ENCODE data around the gene DOK5. TPM values are rescaled to one million over a fixed set of nuclear protein-coding genes. Genes with fewer than 3 reads are reported as not detected.

Gene DOK5
- total and polyA plus RNA-seq, 9 donors, result 0.24 to 38.3 (median 2.4) TPM; not detected in 1

DNA sequence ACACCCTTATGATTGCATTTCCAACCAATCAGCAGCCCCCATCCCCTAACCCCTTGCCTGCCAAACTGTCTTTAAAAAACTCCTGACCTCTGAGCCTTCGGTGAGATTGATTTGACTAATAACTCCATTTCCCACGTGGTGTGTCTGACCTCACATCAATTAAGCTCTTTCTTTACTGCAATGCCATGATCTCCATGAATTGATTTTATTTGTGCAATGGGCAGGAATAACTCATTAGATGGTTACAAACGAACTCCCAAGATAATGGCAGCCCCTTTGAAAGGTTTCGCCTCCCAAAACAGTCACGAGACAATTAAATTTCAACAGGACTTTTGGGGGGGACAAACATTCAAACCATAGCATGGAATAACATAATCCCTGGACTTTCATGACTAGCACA, 161.2 kb downstream of the DOK5 start:
- Histone ChIP-seq H3K36me3 (no peaks in the 10 kb centered on the region), H3K27me3 (no peaks in the 10 kb centered on the region), H3K9me3 (no peaks in the 10 kb centered on the region), H3K27ac (no peak overlapping the region), H3K4me1 (ENCODE audit: insufficient read depth) (no peaks in the 10 kb centered on the region), H3K4me3 (no peak overlapping the region)
- WGBS, 3 donors, result 72 to 74% (median 74%) methylated on average over 5 of the region's 5 CpGs
- no peak for DNase-seq
- intact Hi-C loops (cut with DNase I), result no loop called here
- TF ChIP-seq CTCF (IDR thresholded peaks at IDR 0.05), result no peak
- TF ChIP-seq EP300 (IDR thresholded peaks at IDR 0.05), result no peak
- no peak for TF ChIP-seq POLR2A (IDR thresholded peaks at IDR 0.05)

- DNase-seq, result no peak
- Histone ChIP-seq H3K4me1 (ENCODE audit: insufficient read depth) (no peaks in the 10 kb centered on the region), H3K36me3 (no peaks in the 10 kb centered on the region), H3K27ac (no peak overlapping the region), H3K27me3 (no peaks in the 10 kb centered on the region), H3K4me3 (no peak overlapping the region), H3K9me3 (no peaks in the 10 kb centered on the region)
- intact Hi-C loops (cut with DNase I), result no loop called here
- 86 to 90% (median 87%) methylated on average over 8 of the region's 8 CpGs for WGBS, 3 donors
- TF ChIP-seq CTCF (IDR thresholded peaks at IDR 0.05) (no peak), POLR2A (IDR thresholded peaks at IDR 0.05) (no peak), EP300 (IDR thresholded peaks at IDR 0.05) (no peak)
Measured at GRCh38 chr20:54639941-54640340, 164.5 kb downstream of the DOK5 start.

- Histone ChIP-seq H3K4me1 (ENCODE audit: insufficient read depth) (no peaks in the 10 kb centered on the region), H3K9me3 (no peaks in the 10 kb centered on the region), H3K27me3 (no peaks in the 10 kb centered on the region), H3K27ac (no peak overlapping the region), H3K4me3 (no peak overlapping the region), H3K36me3 (no peaks in the 10 kb centered on the region)
- TF ChIP-seq EP300 (IDR thresholded peaks at IDR 0.05), result no peak
- TF ChIP-seq POLR2A (IDR thresholded peaks at IDR 0.05), result no peak
- no peak for TF ChIP-seq CTCF (IDR thresholded peaks at IDR 0.05)
- intact Hi-C loops (cut with DNase I), result no loop called here
- 74 to 80% (median 78%) methylated on average over 2 of the region's 2 CpGs for WGBS, 3 donors
- no peak for DNase-seq
Measured at GRCh38 chr20:54640800-54641199, 165.4 kb downstream of the DOK5 start.

DNA sequence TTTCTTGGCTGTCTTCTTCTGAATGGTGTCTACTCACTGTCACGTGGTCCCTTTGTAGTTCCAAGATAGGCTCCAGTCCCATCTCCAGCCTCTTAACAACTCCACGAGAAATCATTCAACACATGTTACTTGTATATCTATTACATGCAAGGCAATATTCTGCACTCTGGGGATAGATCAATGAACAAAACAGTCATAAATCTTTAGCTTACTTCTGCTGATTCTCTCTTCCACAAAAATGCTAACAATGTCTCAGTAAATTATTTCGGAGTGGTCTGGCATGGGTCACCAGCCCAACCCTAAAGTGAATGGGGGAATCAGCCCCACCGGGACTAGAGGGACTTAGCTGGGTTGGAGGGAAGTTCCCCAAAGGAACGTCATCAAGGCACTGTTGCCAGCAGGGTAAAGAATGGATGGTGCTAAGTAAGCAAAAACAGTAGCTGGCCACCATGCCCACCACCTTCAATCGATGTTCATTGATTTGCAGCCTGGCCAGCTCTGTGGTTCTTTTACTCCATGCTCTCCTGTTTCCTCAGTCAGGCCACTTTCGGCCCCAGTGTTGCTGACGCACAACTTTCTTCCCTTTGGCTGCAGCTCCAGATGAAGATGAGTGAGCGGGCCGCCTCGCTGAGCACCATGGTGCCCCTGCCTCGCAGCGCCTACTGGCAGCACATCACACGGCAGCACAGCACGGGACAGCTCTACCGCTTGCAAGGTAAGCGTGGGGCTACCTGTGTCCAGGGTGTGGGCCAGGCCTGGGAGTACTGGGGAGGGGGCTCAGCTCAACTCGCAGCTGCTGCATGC, 167.7 kb downstream of the DOK5 start:
- intact Hi-C loops (cut with DNase I), result no loop called here
- no peak overlapping the region for H3K27ac ChIP-seq

GRCh38 chr20:54643761-54644160, 168.4 kb downstream of the DOK5 start:
- WGBS, 3 donors, result 51 to 71% (median 63%) methylated on average over 4 of the region's 4 CpGs

More for the DNA sequence above, 167.7 kb downstream of the DOK5 start:
- no peaks in the 10 kb centered on the region for H3K36me3 ChIP-seq
- no peak overlapping the region for H3K4me3 ChIP-seq
- H3K4me1 ChIP-seq (ENCODE audit: insufficient read depth), result no peaks in the 10 kb centered on the region
- no peaks in the 10 kb centered on the region for H3K27me3 ChIP-seq
- 82 to 86% (median 84%) methylated on average over 18 of the region's 18 CpGs for WGBS, 3 donors
- H3K9me3 ChIP-seq, result no peaks in the 10 kb centered on the region
- no peak for DNase-seq
- TF ChIP-seq EP300 (IDR thresholded peaks at IDR 0.05), result no peak

More at GRCh38 chr20:54643761-54644160, 168.4 kb downstream of the DOK5 start:
- Histone ChIP-seq H3K27ac (no peak overlapping the region), H3K27me3 (no peaks in the 10 kb centered on the region), H3K4me3 (no peak overlapping the region), H3K9me3 (no peaks in the 10 kb centered on the region), H3K36me3 (no peaks in the 10 kb centered on the region), H3K4me1 (ENCODE audit: insufficient read depth) (no peaks in the 10 kb centered on the region)
- no peak for TF ChIP-seq POLR2A (IDR thresholded peaks at IDR 0.05)
- TF ChIP-seq EP300 (IDR thresholded peaks at IDR 0.05), result no peak
- no peak for TF ChIP-seq CTCF (IDR thresholded peaks at IDR 0.05)
- intact Hi-C loops (cut with DNase I), result no loop called here
- DNase-seq, result peak in 1 of 5 donors; percentile 26

Data from ovary (tissue), 9 donors.